NCI-H526 treated with DMSO at 0.1 percent for 48 hours (cell line): ENCODE measurements around the gene ZNF490.
"Not testable (repeated sequence)": the region's sequence is repeated elsewhere in the genome, so short reads cannot be mapped to it uniquely, and the experiment has no call there.

Experiments used
- DNase-seq: peaks from one replicate; lab custom pipeline; 2025; lab: John Stamatoyannopoulos, UW

The ZNF490 gene

GRCh38 chr19:12610540-12611360 lies at the start of gene ZNF490, which contains the start of gene ZNF791:
Gene ZNF490, minus strand, starts transcription at chr19:12610813. Its CDS starts 133 bp downstream, at chr19:12610680.
Gene ZNF791, plus strand, starts transcription at chr19:12610920. Its CDS starts 160 bp downstream, at chr19:12611080.
- peak; percentile 90 for DNase-seq

GRCh38 chr19:12657966-12658365 lies 47.4 kb upstream of the ZNF490 start:
- no peak for DNase-seq

GRCh38 chr19:12656899-12657571 lies 46.4 kb upstream of the ZNF490 start:
- DNase-seq: no peak

GRCh38 chr19:12655546-12655945 lies 44.9 kb upstream of the ZNF490 start:
- no peak for DNase-seq

- DNase-seq: no peak
Measured at GRCh38 chr19:12652219-12652618, 41.6 kb upstream of the ZNF490 start.

GRCh38 chr19:12649941-12650340 lies 39.3 kb upstream of the ZNF490 start:
- no peak for DNase-seq

GRCh38 chr19:12648088-12648487 lies 37.5 kb upstream of the ZNF490 start:
- no peak for DNase-seq

GRCh38 chr19:12647490-12648071 lies 37.0 kb upstream of the ZNF490 start:
- peak; percentile 22 for DNase-seq

GRCh38 chr19:12647047-12647446 lies 36.4 kb upstream of the ZNF490 start:
- no peak for DNase-seq

GRCh38 chr19:12646551-12646950 lies 35.9 kb upstream of the ZNF490 start:
- DNase-seq: no peak

GRCh38 chr19:12643716-12644115 lies 33.1 kb upstream of the ZNF490 start:
- DNase-seq: not testable (repeated sequence)

GRCh38 chr19:12642506-12642905 lies 31.9 kb upstream of the ZNF490 start:
- DNase-seq: no peak

- no peak for DNase-seq
Measured at GRCh38 chr19:12641456-12641855, 30.8 kb upstream of the ZNF490 start.

GRCh38 chr19:12639901-12640613 lies 29.4 kb upstream of the ZNF490 start:
- peak; percentile 22 for DNase-seq

GRCh38 chr19:12638611-12639182 lies 28.1 kb upstream of the ZNF490 start:
- no peak for DNase-seq

- DNase-seq: no peak
Measured at GRCh38 chr19:12636631-12637030, 26.0 kb upstream of the ZNF490 start.

GRCh38 chr19:12629215-12629614 lies 18.6 kb upstream of the ZNF490 start:
- DNase-seq: no peak

GRCh38 chr19:12628040-12629022 lies 17.7 kb upstream of the ZNF490 start:
- no peak for DNase-seq

GRCh38 chr19:12626958-12627357 lies 16.3 kb upstream of the ZNF490 start:
- DNase-seq: no peak

- DNase-seq: no peak
Measured at GRCh38 chr19:12623361-12624031, 12.9 kb upstream of the ZNF490 start.
